NT2/D1 (cell line): ENCODE data around the gene PCYT2.

Experiments
- SUZ12 ChIP-seq: IDR thresholded peaks from 2 replicates; pipeline ENCODE4 v1.6.1; 2011; ENCODE audit not compliant: insufficient read length, insufficient read depth; ENCODE audit errors: extremely low read depth
- ZNF274 ChIP-seq: IDR thresholded peaks from 2 replicates; pipeline ENCODE4 v1.6.1; 2011; ENCODE audit warnings: mild to moderate bottlenecking, low read depth, low read length

DNA sequence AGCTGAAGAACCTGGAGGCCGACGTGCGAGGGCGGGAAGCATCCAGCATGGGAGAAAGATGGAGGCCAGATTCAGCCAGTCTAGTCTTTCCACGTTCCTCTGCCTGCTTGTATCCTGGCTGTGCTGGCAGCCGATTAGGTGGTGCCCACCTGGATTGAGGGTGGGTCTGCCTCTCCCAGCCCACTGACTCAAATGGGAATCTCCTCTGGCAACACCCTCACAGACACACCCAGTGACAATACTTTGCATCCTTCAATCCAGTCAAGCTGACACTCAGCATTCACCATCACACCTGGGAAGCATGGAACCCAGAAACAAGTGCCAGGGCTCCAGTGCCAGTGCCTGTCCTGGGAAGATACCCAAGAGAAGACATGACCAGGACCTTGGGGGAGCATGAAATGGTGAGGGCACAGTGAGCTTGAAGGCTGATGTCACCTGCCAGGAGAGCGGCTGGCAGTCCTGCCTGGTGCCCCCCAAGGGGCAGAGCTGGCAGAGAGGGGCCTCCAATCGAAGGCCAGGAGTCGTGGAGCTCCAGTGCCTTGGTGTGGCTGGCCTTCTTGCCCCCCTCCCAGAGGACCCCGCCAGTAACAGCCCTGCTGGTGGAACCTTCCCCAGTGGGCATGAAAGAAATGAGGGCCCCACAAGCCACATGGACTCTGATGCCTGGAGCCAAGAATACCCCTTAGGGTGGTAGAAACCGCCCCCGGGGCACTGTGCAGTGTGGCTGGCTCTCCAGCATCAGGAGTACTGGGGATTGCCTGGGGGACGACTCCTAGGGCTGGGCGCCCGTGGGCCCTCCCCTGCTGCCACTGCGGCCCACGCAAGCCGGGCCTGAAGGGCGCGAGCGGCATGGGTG lies 9.8 kb downstream of the PCYT2 start:
- TF ChIP-seq ZNF274 (no peak), SUZ12 (no peak)
